ENCODE measurements around the gene EHD2.
A peak's percentile ranks its signal among the peaks of the same experiment; 100 is the strongest.
"Not testable (repeated sequence)": the region's sequence is repeated elsewhere in the genome, so short reads cannot be mapped to it uniquely, and the experiment has no call there.

EHD2 gene

GRCh38 chr19:47691782-47692181 lies 21.4 kb upstream of the EHD2 start:
- DNase-seq, result no peak

DNA sequence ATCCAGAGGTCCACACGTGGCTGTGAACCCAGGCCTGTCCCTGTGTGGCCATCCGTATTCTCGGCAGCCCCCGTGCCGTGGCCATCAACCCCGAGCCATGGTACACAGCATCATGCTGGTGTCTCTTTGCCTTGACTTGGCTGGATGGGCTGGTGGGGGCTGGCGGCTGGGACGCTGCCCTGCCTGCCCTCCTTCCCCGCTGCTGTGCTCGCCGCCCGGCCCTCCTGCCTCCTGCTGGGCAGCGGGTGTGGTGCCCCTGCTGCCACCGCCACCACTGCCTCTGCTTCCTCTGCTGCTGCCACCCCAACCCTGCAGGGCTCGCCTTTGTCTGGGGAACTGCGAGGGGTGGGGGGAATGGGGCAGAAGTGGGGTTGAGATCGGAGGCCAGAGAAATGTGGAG lies 19.7 kb upstream of the EHD2 start:
- DNase-seq, result no peak

DNA sequence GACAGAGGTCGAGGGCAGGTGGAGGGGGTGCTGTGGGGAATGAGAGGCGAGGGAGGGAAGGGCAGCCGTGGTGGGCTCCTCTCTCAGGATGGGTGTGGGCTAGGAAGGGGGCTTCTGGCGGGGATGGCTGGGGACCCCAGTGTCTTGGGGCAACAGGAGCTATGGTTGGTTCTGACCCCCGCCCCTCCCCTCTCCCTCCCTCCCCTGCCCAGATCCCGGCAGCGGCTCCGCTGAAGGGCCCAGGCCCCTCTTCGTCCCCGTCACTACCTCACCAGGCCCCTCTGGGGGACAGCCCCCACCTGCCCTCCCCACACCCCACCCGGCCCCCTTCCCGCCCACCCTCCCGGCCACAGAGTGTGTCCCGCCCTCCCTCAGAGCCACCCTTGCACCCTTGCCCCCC lies 19.3 kb upstream of the EHD2 start:
- no peak for DNase-seq

DNA sequence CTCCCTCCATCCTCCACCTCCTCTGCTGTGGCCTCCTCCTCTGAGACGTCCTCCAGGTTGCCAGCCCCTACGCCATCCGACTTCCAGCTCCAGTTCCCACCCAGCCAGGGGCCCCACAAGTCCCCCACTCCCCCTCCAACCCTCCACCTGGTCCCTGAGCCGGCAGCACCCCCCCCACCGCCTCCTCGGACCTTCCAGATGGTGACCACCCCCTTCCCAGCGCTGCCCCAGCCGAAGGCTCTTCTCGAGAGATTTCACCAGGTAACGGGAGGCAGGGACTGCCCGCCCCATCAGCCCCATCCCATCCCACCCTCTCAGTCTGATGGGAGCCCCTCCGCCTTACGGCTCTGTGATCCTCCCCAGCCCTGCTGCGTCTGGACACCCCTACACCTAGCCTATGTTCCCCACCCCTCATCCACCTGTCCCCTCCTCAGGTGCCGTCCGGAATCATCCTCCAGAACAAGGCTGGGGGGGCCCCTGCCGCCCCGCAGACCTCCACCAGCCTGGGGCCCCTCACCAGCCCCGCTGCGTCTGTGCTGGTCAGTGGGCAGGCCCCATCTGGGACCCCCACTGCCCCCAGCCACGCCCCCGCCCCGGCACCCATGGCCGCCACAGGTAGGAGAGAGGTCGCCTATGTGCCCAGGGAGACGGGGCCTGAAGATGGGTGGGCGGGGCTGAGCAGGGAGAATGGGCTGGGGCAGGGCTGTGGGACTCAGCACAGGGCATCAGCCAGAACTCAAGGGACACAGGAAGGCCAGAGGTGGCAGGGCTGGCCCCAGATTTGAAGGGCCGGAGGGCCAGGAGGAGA lies 18.6 kb upstream of the EHD2 start:
- no peak for DNase-seq

- DNase-seq, result no peak
Observed at GRCh38 chr19:47695533-47696262, 17.5 kb upstream of the EHD2 start.

GRCh38 chr19:47696635-47697034 lies 16.6 kb upstream of the EHD2 start:
- no peak for DNase-seq

DNA sequence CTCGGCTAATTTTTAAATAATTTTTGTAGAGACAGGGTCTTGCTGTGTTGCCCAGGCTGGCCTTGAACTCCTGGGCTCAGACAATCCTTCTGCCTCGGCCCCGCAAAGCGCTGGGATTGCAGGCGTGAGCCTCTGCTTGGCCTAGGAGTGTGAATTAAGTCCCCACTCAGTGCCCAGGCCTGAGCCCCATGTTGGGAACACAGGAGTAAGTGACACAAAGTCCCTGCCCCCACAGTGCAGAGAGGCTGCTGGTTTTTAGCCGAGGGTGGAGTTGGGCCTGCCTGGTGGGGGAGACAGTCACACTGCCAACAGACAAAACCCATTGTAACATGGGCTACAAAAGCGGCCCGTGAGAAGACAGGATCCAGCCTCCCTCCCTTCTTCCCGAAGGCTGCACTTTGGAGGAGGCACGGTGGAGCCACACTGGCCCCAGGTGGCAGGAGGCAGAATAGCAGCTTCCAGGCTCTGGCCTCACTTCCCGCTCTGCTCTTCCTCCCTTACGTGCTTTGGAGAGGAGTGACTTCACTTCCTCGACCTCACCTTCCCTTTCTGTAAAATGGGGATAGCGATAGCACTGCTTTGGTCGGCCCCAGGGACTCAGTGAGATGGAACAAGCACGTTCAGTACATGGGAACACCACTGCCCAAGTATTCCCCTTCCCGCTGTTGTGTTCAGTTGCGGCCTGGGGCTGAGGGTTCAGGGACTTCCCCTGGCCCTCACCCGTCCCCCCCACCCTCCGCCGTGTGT lies 15.2 kb upstream of the EHD2 start:
- peak; percentile 62 for DNase-seq

GRCh38 chr19:47698631-47699359 lies 14.4 kb upstream of the EHD2 start:
- DNase-seq, result no peak

- DNase-seq, result peak; percentile 45
Observed at GRCh38 chr19:47699360-47699917, 13.8 kb upstream of the EHD2 start.

GRCh38 chr19:47700934-47701716 lies 12.1 kb upstream of the EHD2 start:
- no peak for DNase-seq

GRCh38 chr19:47701717-47702552 lies 11.3 kb upstream of the EHD2 start:
- no peak for DNase-seq

DNA sequence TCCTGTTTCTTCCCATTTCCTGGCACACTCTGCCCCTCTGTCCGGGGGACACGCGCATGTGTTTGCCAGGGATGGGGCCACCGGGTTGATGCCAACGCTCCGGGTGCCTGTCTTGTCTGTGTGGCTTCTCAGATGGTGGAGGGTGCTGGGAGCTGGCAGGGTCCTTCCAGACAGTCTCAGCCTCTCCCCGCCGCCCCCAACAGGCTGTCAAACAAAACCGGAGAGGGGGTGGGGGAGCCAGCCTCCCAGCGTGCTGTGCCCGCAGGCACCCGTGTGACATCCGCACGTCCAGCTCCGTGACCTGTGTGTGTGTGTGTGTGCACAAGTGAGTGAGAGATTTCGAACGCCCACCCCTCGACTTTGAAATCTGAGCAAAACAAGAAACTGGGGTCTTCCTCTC lies 10.6 kb upstream of the EHD2 start:
- DNase-seq, result no peak

GRCh38 chr19:47703301-47703700 lies 9.9 kb upstream of the EHD2 start:
- no peak for DNase-seq

GRCh38 chr19:47704024-47704423 lies 9.2 kb upstream of the EHD2 start:
- no peak for DNase-seq

DNA sequence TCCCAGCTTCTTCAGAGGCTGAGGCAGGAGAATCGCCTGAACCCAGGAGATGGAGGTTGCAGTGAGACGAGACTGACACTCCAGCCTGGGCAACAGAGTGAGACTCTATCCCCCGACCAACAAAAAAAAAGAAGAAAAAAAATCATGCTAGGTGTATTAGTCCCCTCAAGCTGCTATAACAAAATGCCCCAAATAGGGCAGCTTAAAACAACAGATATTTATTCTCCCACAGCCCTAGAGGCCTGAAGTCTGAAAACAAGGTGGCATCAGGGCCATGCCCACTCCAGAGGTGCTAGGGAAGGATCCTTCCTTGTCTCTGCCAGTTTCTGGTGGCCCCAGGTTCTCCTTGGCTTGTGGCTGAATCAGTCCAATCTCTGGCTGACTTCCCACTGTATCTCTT lies 8.6 kb upstream of the EHD2 start:
- no peak for DNase-seq

GRCh38 chr19:47707135-47707925 lies 5.9 kb upstream of the EHD2 start:
- peak; percentile 74 for DNase-seq

DNA sequence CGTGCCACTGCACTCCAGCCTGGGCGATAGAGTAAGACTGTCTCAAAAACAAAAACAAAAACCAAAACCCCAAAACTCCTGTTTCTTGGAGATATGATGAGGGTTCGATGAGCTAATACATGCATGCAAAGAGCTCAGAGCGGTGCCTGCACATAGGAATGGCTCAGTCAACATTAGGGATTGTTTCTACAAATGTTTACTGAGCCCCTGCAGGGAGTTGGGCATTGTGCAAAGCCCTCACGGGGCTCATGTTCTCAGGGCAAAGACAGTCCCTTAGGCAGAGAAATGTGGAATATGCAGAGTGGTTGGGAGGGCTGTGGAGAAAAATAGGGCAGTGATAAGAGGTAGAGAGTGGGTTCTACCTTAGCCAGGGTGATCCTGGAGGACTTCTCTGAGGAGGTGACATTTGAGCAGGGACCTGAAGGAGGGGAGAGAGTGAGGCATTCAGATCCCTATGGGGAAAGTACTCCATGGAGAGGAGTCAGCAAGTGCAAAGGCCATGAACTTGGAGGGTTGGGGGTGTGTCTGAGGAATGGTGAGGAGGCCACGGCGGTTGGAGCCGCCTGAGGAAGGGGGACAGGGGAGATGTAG lies 1.5 kb upstream of the EHD2 start:
- DNase-seq, result no peak

DNA sequence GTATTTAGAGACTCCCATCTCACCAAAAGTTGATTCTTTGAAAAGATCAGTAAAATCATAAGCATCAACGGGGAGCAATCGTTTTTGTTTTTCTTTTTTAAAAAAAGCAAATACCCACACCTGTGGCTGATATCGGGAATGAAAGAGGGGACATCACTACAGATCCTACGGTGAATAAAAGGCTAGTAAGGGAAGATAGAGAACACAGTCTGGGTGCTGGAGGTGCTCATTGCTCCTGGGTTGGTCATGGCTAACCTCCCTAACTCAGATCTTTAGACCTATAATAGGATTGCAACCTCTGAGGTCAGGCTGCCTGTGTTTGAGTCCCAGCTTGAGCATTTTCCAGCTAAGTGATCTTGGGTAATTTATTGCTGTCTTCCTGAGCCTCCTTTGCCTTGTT lies 1.1 kb downstream of the EHD2 start:
- no peak for DNase-seq

GRCh38 chr19:47714855-47715254 lies 1.6 kb downstream of the EHD2 start:
- not testable (repeated sequence) for DNase-seq

Data from CD4-positive, alpha-beta T cell treated with Interleukin-21 for 1 hour (primary cell).